ENCODE results near the gene PCBP3.
A peak's percentile ranks its signal among the peaks of the same experiment; 100 is the strongest.
"Not testable (repeated sequence)": the region's sequence is repeated elsewhere in the genome, so short reads cannot be mapped to it uniquely, and the experiment has no call there.

PCBP3 gene

GRCh38 chr21:45651921-45652320, 8.4 kb downstream of the PCBP3 start:
- intact Hi-C loops (cut with DNase I) = no loop called here
- DNase-seq = no peak

GRCh38 chr21:45655124-45655523, 11.6 kb downstream of the PCBP3 start:
- intact Hi-C loops (cut with DNase I) = no loop called here
- no peak for DNase-seq

- intact Hi-C loops (cut with DNase I); DNase-seq: not testable (repeated sequence)
Measured at GRCh38 chr21:45656114-45656513, 12.6 kb downstream of the PCBP3 start.

GRCh38 chr21:45661913-45662622, 18.5 kb downstream of the PCBP3 start:
- DNase-seq; intact Hi-C loops (cut with DNase I): not testable (repeated sequence)

GRCh38 chr21:45662623-45663245, 19.2 kb downstream of the PCBP3 start:
- intact Hi-C loops (cut with DNase I) = not testable (repeated sequence)

DNA sequence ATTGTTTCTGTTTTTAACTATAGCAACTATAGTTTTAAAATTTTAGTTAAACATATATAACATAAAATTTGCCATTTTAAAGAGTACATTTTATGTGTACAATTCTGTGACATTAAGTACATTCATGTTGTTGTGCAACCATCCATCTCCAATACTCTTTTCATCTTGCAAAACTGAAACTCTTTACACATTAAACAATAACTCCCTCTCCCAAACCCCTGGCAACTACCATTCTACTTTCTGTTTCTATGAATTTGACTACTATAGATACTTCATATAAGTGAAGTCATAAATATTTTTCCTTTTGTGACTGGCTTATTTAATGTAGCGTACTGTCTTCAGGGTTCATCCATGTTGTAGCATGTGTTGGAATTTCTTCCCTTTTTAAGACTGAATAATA, 25.9 kb downstream of the PCBP3 start:
- DNase-seq = no peak
- intact Hi-C loops (cut with DNase I) = no loop called here

More at GRCh38 chr21:45662623-45663245, 19.2 kb downstream of the PCBP3 start:
- DNase-seq = not testable (repeated sequence)

- DNase-seq = no peak
- intact Hi-C loops (cut with DNase I) = no loop called here
Measured at GRCh38 chr21:45670731-45671130, 27.2 kb downstream of the PCBP3 start.

GRCh38 chr21:45678790-45679189, 35.3 kb downstream of the PCBP3 start:
- intact Hi-C loops (cut with DNase I); DNase-seq: not testable (repeated sequence)

DNA sequence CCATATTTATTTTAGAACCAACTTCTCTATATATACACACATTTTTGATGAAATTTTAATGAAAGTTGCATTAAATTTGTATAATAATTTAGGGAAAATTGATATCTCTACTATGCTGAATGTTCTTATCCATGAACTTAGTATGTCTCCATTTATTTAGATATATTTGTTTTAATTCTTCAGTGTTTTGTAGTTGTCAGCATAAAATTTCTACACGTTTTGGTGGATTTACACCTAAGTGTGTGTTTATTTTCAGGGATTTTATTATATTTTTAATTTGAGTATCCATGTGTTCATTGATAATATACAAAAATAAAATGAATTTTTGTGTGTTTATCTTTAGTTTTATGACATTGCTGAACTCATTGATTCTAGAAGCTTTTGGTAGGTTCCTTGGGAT, 36.7 kb downstream of the PCBP3 start:
- intact Hi-C loops (cut with DNase I) = no loop called here

DNA sequence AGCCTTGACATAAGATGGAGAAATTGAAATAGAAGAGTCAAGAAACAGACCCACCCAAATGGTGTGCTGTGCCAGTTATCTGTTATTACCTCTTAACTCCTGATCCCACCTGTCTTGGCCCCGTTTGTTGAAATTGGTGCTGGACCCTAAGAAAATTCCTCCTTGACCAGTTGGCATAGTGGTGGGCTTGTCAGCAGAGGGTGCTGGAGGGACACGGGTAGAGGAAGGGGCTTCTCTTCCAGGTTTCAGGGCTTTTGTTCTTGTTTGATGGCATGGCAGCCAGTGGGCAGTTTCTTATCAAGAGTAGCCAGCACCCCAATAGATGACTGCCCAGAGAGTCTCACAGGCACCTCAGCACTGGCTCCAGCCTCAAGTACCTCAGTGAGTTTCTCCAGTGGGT, 51.6 kb downstream of the PCBP3 start:
- intact Hi-C loops (cut with DNase I) = no loop called here
- DNase-seq = no peak

More for the DNA sequence above, 36.7 kb downstream of the PCBP3 start:
- no peak for DNase-seq

- DNase-seq = peak in 1 of 42 donors; percentile 1
- intact Hi-C loops (cut with DNase I) = no loop called here
Measured at GRCh38 chr21:45698493-45699184, 55.1 kb downstream of the PCBP3 start.

DNA sequence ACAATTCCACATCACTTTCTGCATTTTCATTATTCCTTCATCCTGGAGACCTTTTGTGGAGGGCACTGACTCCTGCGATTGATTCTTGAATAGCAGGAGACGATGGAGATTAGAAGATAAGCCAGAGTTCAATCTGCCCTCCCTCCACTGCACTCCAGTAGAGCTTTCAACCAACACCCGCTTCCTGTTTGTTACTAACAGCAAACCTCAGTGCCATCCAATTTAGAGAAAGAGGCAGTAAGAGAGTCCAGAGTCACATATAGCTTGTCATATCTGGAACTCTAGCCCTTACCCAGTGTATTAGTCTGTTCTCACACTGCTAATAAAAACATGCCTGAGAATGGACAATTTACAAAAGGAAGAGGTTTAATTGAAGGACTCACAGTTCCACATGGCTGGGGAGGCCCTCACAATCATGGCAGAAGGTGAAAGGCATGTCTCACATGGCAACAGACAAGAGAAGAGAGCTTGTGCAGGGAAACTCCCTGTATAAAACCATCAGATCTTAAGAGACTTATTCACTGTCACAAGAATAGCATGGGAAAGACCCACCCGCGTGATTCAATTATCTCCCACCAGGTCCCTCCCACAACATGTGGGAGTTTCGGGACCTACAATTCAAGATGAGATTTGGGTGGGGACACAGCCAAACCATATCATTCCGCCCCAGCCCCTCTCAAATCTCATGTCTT, 55.9 kb downstream of the PCBP3 start:
- no peak for DNase-seq
- intact Hi-C loops (cut with DNase I) = no loop called here

DNA sequence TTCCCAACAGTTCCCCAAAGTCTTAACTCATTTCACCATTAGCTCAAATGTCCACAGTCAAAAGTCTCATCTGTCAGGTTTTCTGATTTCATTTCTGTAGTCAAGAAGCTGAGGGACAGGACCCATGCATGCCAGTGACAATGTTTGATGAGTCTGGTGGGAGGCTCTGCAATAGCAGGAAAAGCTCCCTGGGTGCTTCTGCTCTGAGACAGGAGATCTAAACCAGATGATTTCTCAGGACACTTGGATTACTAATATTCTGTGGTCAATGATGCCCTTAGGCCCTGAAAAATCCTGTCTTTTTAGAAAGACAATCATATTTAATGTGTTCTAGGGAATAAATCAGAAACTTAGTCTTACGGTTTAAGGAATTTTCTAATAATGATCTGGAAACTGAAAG, 56.4 kb downstream of the PCBP3 start:
- intact Hi-C loops (cut with DNase I) = no loop called here
- no peak for DNase-seq

- intact Hi-C loops (cut with DNase I) = no loop called here
- DNase-seq = no peak
Measured at GRCh38 chr21:45700461-45700860, 56.9 kb downstream of the PCBP3 start.

DNA sequence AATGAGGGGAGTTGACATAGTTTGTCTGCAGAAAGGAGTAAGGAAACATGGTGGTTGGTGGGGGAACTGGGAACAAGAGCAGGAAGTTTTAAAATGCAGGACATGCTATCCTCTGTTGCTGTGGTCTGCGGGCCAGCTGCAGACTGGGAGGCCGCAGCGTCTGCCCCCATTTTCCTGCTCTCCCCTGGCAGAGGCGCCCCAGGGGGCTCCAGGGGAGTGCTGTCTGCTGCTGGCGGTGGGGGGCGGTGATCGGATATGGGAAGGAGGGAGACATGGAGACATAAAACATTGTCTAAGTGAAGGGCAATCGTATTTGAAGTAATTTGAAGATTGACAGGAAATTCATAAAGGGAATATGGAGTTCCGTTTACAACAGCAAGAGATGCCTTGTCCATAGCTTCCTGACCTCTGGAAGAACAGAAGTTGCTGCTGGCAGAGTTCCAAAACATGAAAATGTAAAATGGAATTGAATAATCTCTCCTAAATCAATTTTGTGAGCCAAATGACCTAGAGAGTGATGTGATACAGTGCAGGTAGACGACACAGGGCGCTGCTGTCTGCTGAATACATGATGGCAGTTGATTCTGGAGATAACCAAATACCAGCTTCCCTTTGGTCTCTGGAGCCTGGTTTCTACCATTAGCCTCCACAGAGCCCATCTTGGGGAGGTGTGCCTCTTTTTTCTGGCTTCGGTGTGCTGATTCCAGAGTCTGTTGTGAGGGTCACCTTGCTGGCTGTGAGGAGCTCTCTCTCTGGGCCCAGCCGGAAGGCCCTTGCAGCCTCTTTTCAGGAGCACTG, 61.0 kb downstream of the PCBP3 start:
- intact Hi-C loops (cut with DNase I) = no loop called here
- DNase-seq = no peak

GRCh38 chr21:45706299-45706698, 62.8 kb downstream of the PCBP3 start:
- intact Hi-C loops (cut with DNase I) = no loop called here
- no peak for DNase-seq

DNA sequence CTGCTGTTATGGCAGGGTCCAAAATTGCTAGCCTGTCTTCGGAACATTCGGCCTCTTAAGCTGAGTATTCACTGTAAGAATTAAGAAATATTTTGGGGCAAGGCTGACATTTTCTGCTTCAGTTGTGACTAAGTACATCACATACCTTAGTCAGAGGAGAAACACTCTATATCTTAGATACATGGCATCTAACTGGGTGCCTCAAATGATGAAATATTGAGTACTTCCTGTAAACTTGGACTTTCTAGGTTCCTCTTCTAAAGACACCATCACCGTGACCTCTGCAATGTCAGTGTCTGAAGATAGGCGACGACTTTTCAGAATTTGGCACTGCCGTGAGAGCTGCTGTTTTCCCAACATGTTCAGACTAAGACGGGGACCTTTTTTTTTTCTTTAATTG, 65.6 kb downstream of the PCBP3 start:
- intact Hi-C loops (cut with DNase I) = no loop called here
- DNase-seq = no peak

GRCh38 chr21:45709696-45710268, 66.3 kb downstream of the PCBP3 start:
- intact Hi-C loops (cut with DNase I) = no loop called here
- DNase-seq = no peak

GRCh38 chr21:45710306-45710705, 66.8 kb downstream of the PCBP3 start:
- DNase-seq; intact Hi-C loops (cut with DNase I): not testable (repeated sequence)

All from head of caudate nucleus (tissue), 42 donors.